ENCODE measurements around the gene ZC3H12A.
A peak's percentile ranks its signal among the peaks of the same experiment; 100 is the strongest.
"Not testable (repeated sequence)": the region's sequence is repeated elsewhere in the genome, so short reads cannot be mapped to it uniquely, and the experiment has no call there.

ZC3H12A gene

DNA sequence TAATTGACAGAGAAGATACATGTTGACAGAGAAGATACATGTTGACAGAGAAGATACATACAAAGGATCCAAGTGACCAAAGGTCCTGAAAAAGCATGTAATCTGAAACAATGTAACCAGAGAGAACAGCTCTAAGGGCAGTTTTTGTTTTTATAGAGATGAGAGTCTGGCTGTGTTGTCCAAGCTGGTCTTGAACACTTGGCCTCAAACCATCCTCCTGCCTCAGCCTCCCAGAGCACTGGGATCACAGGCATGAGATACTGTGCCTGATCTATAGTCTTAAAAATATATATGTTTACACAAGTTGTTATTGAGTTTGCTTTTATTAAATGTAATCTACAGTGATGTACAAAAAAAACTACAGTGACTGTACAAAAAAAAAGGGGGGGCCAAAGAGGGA, 27.7 kb downstream of the ZC3H12A start:
- DNase-seq (ENCODE audit: low read depth) = no peak

- DNase-seq (ENCODE audit: low read depth) = not testable (repeated sequence)
Observed at GRCh38 chr1:37502791-37503190, 28.4 kb downstream of the ZC3H12A start.

- no peak for DNase-seq (ENCODE audit: low read depth)
Observed at GRCh38 chr1:37506740-37507139, 32.4 kb downstream of the ZC3H12A start.

GRCh38 chr1:37509181-37509580, 34.8 kb downstream of the ZC3H12A start:
- no peak for DNase-seq (ENCODE audit: low read depth)

DNA sequence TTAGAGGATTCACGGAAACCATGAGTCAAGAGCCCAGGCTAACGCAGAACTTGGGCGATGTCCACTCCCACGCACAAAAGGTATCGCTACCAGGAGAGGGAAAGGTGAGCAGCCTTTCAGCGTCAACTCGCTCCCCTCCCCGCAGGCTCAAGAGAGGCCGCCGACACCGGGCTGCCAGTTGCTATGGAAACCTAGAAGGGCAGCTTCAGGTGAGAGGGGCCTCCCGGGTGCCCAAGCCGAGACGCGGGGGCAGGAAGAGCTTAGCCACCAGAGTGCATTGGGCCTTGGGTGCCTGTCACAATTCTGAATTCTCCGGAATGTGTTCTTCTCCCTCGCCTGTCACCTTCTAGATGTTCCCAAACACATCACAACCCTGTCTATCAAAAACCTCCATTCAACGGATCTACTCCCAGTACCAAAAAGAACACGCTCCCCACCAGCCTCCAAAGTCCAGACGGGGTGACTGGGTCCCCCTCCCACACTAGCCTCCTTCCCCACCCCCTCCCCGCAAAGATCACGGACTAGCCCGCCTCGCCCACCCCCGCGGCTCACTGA, 39.5 kb downstream of the ZC3H12A start:
- no peak for DNase-seq (ENCODE audit: low read depth)

GRCh38 chr1:37514350-37515184, 40.2 kb downstream of the ZC3H12A start, which contains the start of gene MEAF6:
Gene MEAF6, minus strand, starts transcription at chr1:37514766. Its CDS starts 20 bp downstream, at chr1:37514746.
- DNase-seq (ENCODE audit: low read depth) = peak; percentile 80

GRCh38 chr1:37515185-37516034, 41.0 kb downstream of the ZC3H12A start:
- DNase-seq (ENCODE audit: low read depth) = no peak

- no peak for DNase-seq (ENCODE audit: low read depth)
Observed at GRCh38 chr1:37517569-37517968, 43.2 kb downstream of the ZC3H12A start.

DNA sequence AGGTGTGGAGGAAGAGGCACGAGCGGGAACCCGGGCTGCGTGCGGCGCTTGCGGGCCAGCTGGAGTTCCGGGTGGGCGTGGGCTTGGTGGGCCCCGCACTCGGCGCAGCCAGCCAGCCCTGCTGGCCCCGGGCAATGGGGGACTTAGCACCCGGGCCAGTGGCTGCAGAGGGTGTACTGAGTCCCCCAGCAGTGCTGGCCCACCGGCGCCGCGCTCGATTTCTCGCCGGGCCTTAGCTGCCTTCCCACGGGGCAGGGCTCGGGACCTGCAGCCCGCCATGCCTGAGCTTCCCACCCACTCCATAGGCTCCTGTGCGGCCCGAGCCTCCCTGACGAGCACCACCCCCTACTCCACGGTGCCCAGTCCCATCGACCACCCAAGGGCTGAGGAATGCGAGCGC, 43.9 kb downstream of the ZC3H12A start:
- DNase-seq (ENCODE audit: low read depth) = not testable (repeated sequence)

DNA sequence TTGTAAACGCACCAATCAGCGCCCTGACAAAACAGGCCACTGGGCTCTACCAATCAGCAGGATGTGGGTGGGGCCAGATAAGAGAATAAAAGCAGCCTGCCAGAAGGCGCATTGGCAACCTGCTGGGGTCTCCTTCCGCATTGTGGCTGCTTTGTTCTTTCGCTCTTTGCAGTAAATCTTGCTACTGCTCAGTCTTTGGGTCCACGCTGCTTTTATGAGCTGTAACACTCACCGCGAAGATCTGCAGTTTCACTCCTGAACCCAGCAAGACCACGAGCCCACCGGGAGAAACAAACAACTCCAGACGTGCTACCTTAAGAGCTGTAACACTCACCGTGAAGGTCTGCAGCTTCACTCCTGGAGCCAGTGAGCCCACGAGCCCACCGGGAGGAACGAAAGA, 44.5 kb downstream of the ZC3H12A start:
- DNase-seq (ENCODE audit: low read depth) = peak; percentile 23

- no peak for DNase-seq (ENCODE audit: low read depth)
Observed at GRCh38 chr1:37519613-37520012, 45.2 kb downstream of the ZC3H12A start.

- DNase-seq (ENCODE audit: low read depth) = not testable (repeated sequence)
Observed at GRCh38 chr1:37529888-37530287, 55.5 kb downstream of the ZC3H12A start.

- DNase-seq (ENCODE audit: low read depth) = not testable (repeated sequence)
Observed at GRCh38 chr1:37532418-37533156, 58.2 kb downstream of the ZC3H12A start.

GRCh38 chr1:37533317-37534093, 59.1 kb downstream of the ZC3H12A start:
- DNase-seq (ENCODE audit: low read depth) = no peak
